Cardiac muscle cell (in vitro differentiated cells and primary cell): ENCODE measurements around the gene TRPC4AP. TPM values are rescaled to one million over a fixed set of nuclear protein-coding genes. Genes with fewer than 3 reads are reported as not detected.
A peak's percentile ranks its signal among the peaks of the same experiment; 100 is the strongest.

Experiments used
- DNase-seq, 2 donors: peaks; one replicate each; pipeline versions ENCODE4 v3.0.0 to v3.0.0-alpha.2; 2010 to 2017; ENCODE audit warnings: low read depth in 1 of 2, low spot score in 1 of 2
- H3K27ac ChIP-seq: fragments of 200-600 bp; sonication (generic); 2 replicates; pipeline ENCODE4 v1.5.1; 2016
- H3K27me3 ChIP-seq: fragments of 200-600 bp; sonication (generic); 2 replicates; pipeline ENCODE4 v1.6.0; 2016; ENCODE audit warnings: control low read depth
- H3K36me3 ChIP-seq: fragments of 200-600 bp; sonication (generic); 2 replicates; pipeline ENCODE4 v1.5.1; 2016; ENCODE audit warnings: control low read depth
- H3K4me1 ChIP-seq: fragments of 200-600 bp; sonication (generic); 2 replicates; pipeline ENCODE4 v1.8.1; 2017; ENCODE audit warnings: low read depth, mild to moderate bottlenecking, mixed run types
- H3K4me3 ChIP-seq: fragments of 200-600 bp; sonication (generic); 2 replicates; pipeline ENCODE4 v1.5.1; 2016; ENCODE audit warnings: mild to moderate bottlenecking
- H3K9me3 ChIP-seq: fragments of 200-600 bp; sonication (generic); 2 replicates; pipeline ENCODE4 v1.5.1; 2017; ENCODE audit warnings: low read depth, mild to moderate bottlenecking, control low read depth
- CTCF ChIP-seq: IDR thresholded peaks from 2 replicates; pipeline ENCODE4 v1.5.1; 2012; ENCODE audit warnings: low read depth, mild to moderate bottlenecking, low read length
- polyA plus RNA-seq: library from polyadenylated mRNA; unstranded; fragments of >200 nt; fragmentation: Nextera tagmentation; extraction: Ambion mirVana; gene quantifications from 2 replicates; pipeline ENCODE4 v1.2.1, GENCODE V29; 2016
- total RNA-seq: library from RNA; depleted of rRNA; stranded (reverse); fragments of >200 nt; gene quantifications from 2 replicates; pipeline ENCODE4 v1.2.3, GENCODE V29; 2016

TRPC4AP gene
- total and polyA plus RNA-seq, 2 experiments from 2014 or later = 120 to 123 TPM

- Histone ChIP-seq H3K4me1 (no peaks in the 10 kb centered on the region), H3K4me3 (no peak overlapping the region), H3K27me3 (no peaks in the 10 kb centered on the region), H3K9me3 (no peaks in the 10 kb centered on the region), H3K27ac (peak overlapping the region; percentile 38), H3K36me3 (peaks cover 74% of the 10 kb centered on the region)
- DNase-seq = peak in 1 of 2 donors; percentile 63
- no peak for TF ChIP-seq CTCF
These were observed 95.5 kb downstream of the TRPC4AP start for GRCh38 chr20:34997131-34997561.

DNA sequence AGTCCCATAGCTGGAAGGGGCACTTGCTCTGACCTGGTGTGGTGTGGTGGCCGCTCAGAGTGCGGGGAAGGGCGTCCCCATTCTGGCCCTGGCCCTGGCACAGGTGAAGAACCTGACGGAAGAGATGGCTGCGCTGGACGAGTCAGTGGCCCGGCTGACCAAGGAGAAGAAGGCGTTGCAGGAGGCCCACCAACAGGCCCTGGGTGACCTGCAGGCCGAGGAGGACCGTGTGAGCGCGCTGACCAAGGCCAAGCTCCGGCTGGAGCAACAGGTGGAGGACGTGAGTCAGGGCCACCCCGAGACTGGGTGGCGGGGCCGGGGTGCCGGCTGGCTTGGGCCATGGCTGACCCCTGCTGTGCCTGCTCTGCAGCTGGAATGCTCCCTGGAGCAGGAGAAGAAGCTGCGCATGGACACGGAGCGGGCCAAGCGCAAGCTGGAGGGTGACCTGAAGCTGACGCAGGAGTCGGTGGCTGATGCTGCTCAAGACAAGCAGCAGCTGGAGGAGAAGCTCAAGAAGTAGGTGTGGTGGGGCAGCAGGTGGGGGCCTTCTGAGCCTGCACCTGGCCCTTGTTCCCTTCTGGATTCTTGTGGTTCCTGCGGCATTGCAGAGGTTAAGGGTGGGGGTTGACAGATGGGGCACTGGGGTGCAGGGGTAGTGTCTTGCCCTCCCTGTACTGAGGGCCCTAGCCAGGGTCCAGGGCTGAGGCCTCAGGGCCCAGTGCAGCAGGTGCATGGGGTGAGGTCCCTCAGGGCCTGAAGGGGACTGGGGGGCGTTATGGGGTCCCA, 96.2 kb downstream of the TRPC4AP start:
- Histone ChIP-seq H3K4me1 (no peaks in the 10 kb centered on the region), H3K36me3 (peaks cover 71% of the 10 kb centered on the region)

GRCh38 chr20:34995696-34996095, 96.9 kb downstream of the TRPC4AP start:
- no peaks in the 10 kb centered on the region for H3K9me3 ChIP-seq
- no peaks in the 10 kb centered on the region for H3K4me1 ChIP-seq
- TF ChIP-seq CTCF = no peak
- DNase-seq = no peak
- H3K27me3 ChIP-seq = no peaks in the 10 kb centered on the region
- H3K27ac ChIP-seq = no peak overlapping the region
- H3K4me3 ChIP-seq = no peak overlapping the region
- peaks cover 70% of the 10 kb centered on the region for H3K36me3 ChIP-seq

More for the DNA sequence above, 96.2 kb downstream of the TRPC4AP start:
- no peak for TF ChIP-seq CTCF
- Histone ChIP-seq H3K4me3 (no peak overlapping the region), H3K27me3 (no peaks in the 10 kb centered on the region), H3K9me3 (no peaks in the 10 kb centered on the region), H3K27ac (no peak overlapping the region)
- no peak for DNase-seq

DNA sequence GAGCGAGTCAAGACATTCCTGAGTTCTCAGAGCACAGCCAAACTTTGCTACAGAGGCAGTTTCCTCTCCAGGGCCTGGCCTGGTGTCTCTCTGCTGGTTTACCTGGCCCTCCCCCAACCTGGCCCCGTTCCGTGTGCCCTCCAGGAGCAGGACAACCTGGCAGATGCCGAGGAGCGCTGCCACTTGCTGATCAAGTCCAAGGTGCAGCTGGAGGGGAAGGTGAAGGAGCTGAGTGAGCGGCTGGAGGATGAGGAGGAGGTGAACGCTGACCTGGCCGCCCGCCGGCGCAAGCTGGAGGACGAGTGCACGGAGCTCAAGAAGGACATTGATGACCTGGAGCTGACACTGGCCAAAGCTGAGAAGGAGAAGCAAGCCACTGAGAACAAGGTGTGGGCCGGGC, 97.4 kb downstream of the TRPC4AP start:
- peaks cover 65% of the 10 kb centered on the region for H3K36me3 ChIP-seq
- no peak overlapping the region for H3K4me3 ChIP-seq
- no peaks in the 10 kb centered on the region for H3K27me3 ChIP-seq
- no peak for DNase-seq
- H3K27ac ChIP-seq = no peak overlapping the region
- no peaks in the 10 kb centered on the region for H3K9me3 ChIP-seq
- no peaks in the 10 kb centered on the region for H3K4me1 ChIP-seq
- TF ChIP-seq CTCF = no peak

DNA sequence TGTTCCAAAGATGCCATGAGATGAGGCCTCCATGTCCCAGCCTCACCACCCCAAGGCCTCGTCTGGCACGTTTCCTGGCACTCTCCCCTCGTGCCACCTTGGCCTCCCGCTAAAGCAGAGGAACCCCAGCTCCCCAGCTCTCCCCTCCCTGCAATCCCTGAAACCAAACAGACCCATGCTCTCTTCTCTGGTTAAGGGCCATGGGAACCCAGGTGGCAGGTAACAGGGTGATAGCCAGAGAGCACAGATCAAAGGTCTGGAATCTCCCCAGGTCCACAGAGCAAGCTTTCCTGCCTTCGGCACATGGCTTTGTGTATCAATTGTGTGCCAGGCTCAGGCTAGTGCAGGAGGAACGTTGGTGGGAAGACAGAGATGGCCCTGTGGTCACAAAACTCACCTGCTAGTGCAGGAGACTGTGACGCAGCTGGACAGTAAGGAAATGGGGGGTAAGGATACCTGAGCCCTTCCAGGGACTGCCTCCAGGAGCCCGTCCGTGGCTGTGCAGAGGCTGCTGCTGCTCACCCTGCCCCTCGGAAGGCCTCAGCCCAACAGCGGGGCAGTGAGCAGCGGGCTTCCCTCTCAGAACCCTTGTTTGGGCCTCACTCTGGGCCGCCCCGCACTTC, 98.0 kb downstream of the TRPC4AP start:
- DNase-seq = no peak
- Histone ChIP-seq H3K36me3 (peaks cover 59% of the 10 kb centered on the region), H3K9me3 (no peaks in the 10 kb centered on the region), H3K4me1 (no peaks in the 10 kb centered on the region), H3K27me3 (no peaks in the 10 kb centered on the region), H3K4me3 (no peak overlapping the region), H3K27ac (peak overlapping the region; percentile 10)
- TF ChIP-seq CTCF = no peak
